Measurements from ENCODE around the gene SERPINB1.

GRCh38 chr6:2782825-2783187 lies 58.9 kb downstream of the SERPINB1 start:
- TF ChIP-seq ZNF580 (tag by site-specific recombination; IDR thresholded peaks at IDR 0.05) (no peak), REPIN1 (tag by site-specific recombination; IDR thresholded peaks at IDR 0.05; ENCODE audit: low read depth) (no peak), ZBTB7A (tag by site-specific recombination; IDR thresholded peaks at IDR 0.05; ENCODE audit: low read depth) (no peak), ZNF488 (tag by site-specific recombination; IDR thresholded peaks at IDR 0.05) (no peak), ZNF121 (tag by site-specific recombination; IDR thresholded peaks at IDR 0.05) (no peak), CTCF (tag by site-specific recombination; IDR thresholded peaks at IDR 0.05) (no peak), ZNF48 (tag by site-specific recombination; IDR thresholded peaks at IDR 0.05) (no peak), ZNF768 (tag by site-specific recombination; IDR thresholded peaks at IDR 0.05) (no peak), MEIS1 (CRISPR knock-in tag; IDR thresholded peaks at IDR 0.05; ENCODE audit: borderline replicate concordance) (no peak), ZBTB8A (tag by site-specific recombination; IDR thresholded peaks at IDR 0.05) (no peak), ZNF585B (tag by site-specific recombination; IDR thresholded peaks at IDR 0.05) (no peak), ZFP3 (tag by site-specific recombination; IDR thresholded peaks at IDR 0.05; ENCODE audit: low read depth) (no peak), ZNF391 (tag by site-specific recombination; IDR thresholded peaks at IDR 0.05; ENCODE audit: borderline replicate concordance, low read depth) (no peak), ZNF837 (tag by site-specific recombination; IDR thresholded peaks at IDR 0.05) (no peak)
